Endodermal cell (in vitro differentiated cells): ENCODE measurements around the gene KIAA1671. TPM values are rescaled to one million over a fixed set of nuclear protein-coding genes. Genes with fewer than 3 reads are reported as not detected.
"Not testable (repeated sequence)": the region's sequence is repeated elsewhere in the genome, so short reads cannot be mapped to it uniquely, and the experiment has no call there.

Experiments used
- DNase-seq: peaks from one replicate; pipeline ENCODE4 v3.0.0-alpha.2; 2017
- H3K27ac ChIP-seq: 2 replicates; pipeline ENCODE4 v1.5.1; 2013; ENCODE audit warnings: mild to moderate bottlenecking, low read depth, low read length, moderate library complexity
- H3K27me3 ChIP-seq: 2 replicates; pipeline ENCODE4 v1.6.1; 2013; ENCODE audit warnings: mild to moderate bottlenecking, low read length, moderate library complexity; ENCODE audit not compliant: insufficient read depth, control insufficient read depth, poor library complexity, severe bottlenecking
- H3K36me3 ChIP-seq: 2 replicates; pipeline ENCODE4 v1.7.0; 2013; ENCODE audit warnings: mild to moderate bottlenecking, low read length, moderate library complexity; ENCODE audit not compliant: control insufficient read depth, insufficient read depth
- H3K4me1 ChIP-seq: one replicate; pipeline ENCODE4 v1.7.0; 2013; ENCODE audit warnings: low read length; ENCODE audit not compliant: control insufficient read depth, insufficient read depth
- H3K4me3 ChIP-seq: 2 replicates; pipeline ENCODE4 v1.5.1; 2013; ENCODE audit warnings: mild to moderate bottlenecking, low read length, moderate library complexity
- H3K9ac ChIP-seq: 2 replicates; pipeline ENCODE4 v1.6.1; 2013; ENCODE audit warnings: mild to moderate bottlenecking, low read length, moderate library complexity; ENCODE audit not compliant: poor library complexity, severe bottlenecking; ENCODE audit errors: extremely low read depth
- H3K9me3 ChIP-seq: 2 replicates; pipeline ENCODE4 v1.6.1; 2013; ENCODE audit warnings: mild to moderate bottlenecking, low read length, moderate library complexity; ENCODE audit not compliant: control insufficient read depth
- H3K27ac Mint-ChIP-seq: 2 replicates; pipeline ENCODE4 v1.8.0; 2020; ENCODE audit warnings: mixed read lengths
- H3K27me3 Mint-ChIP-seq: 2 replicates; pipeline ENCODE4 v1.8.0; 2021; ENCODE audit warnings: mild to moderate bottlenecking, mixed read lengths; ENCODE audit not compliant: insufficient read depth
- H3K36me3 Mint-ChIP-seq: 2 replicates; pipeline ENCODE4 v1.8.0; 2020; ENCODE audit warnings: low read depth, mixed read lengths
- H3K4me1 Mint-ChIP-seq: 2 replicates; pipeline ENCODE4 v1.8.0; 2020; ENCODE audit warnings: mixed read lengths
- H3K4me3 Mint-ChIP-seq: 2 replicates; pipeline ENCODE4 v1.8.0; 2020; ENCODE audit warnings: mild to moderate bottlenecking, moderate library complexity, mixed read lengths
- H3K9me3 Mint-ChIP-seq: 2 replicates; pipeline ENCODE4 v1.8.0; 2020; ENCODE audit warnings: mild to moderate bottlenecking, mixed read lengths
- CTCF ChIP-seq: fragments of 200-600 bp; sonication (generic); conservative IDR thresholded peaks from 2 replicates; pipeline ENCODE4 v1.5.0; 2021; ENCODE audit warnings: antibody characterized with exemption, mild to moderate bottlenecking
- WGBS, 2 experiments: methylation state at CpG; one replicate each; pipeline versions ENCODE4 v1.1.5 to v1.1.7; 2013; ENCODE audit warnings: missing lambda C conversion rate in 2 of 2, mixed read lengths in 1 of 2; ENCODE audit not compliant: insufficient coverage in 1 of 2, insufficient read length in 1 of 2; 5-methylcytosine and 5-hydroxymethylcytosine counted together
- total RNA-seq, 2 donors: library from RNA; stranded (reverse); fragmentation: NEBNext Ultra II Directional in 1 of 2; extraction: Animal tissue kit (Norgen Biotek cat#: 25700) in 1 of 2; gene quantifications; 2 replicates in 1 of 2; 3 replicates in 1 of 2; pipeline ENCODE4 v1.2.1, GENCODE V29; 2021

KIAA1671 gene
- total RNA-seq, 2 donors from 2014 or later, result 38.8 to 43.7 TPM

- peaks cover 6% of the 10 kb centered on the region for H3K9me3 Mint-ChIP-seq
- Histone ChIP-seq H3K27ac (no peak overlapping the region), H3K27me3 (no peaks in the 10 kb centered on the region), H3K9me3 (no peaks in the 10 kb centered on the region), H3K4me3 (no peak overlapping the region), H3K4me1 (no peaks in the 10 kb centered on the region), H3K36me3 (peaks cover 63% of the 10 kb centered on the region), H3K9ac (no peak overlapping the region)
- H3K36me3 Mint-ChIP-seq, result peaks cover 56% of the 10 kb centered on the region
- no peak overlapping the region for H3K4me3 Mint-ChIP-seq
- TF ChIP-seq CTCF, result no peak
- no peaks in the 10 kb centered on the region for H3K4me1 Mint-ChIP-seq
- H3K27ac Mint-ChIP-seq, result no peak overlapping the region
- no peak for DNase-seq
- no peaks in the 10 kb centered on the region for H3K27me3 Mint-ChIP-seq
- no CpG with 5 or more reads among the region's 3 CpGs for WGBS, 2 experiments
Observed at GRCh38 chr22:25176799-25177198, 224.3 kb downstream of the KIAA1671 start.

GRCh38 chr22:25177226-25177625, 224.7 kb downstream of the KIAA1671 start:
- H3K36me3 Mint-ChIP-seq, result peaks cover 54% of the 10 kb centered on the region
- no peaks in the 10 kb centered on the region for H3K4me1 Mint-ChIP-seq
- no peaks in the 10 kb centered on the region for H3K27me3 ChIP-seq
- H3K9me3 Mint-ChIP-seq, result peaks cover 6% of the 10 kb centered on the region
- H3K9ac ChIP-seq, result no peak overlapping the region
- H3K36me3 ChIP-seq, result peaks cover 63% of the 10 kb centered on the region
- H3K4me3 Mint-ChIP-seq, result no peak overlapping the region
- no peak for DNase-seq
- no peak overlapping the region for H3K4me3 ChIP-seq
- no peaks in the 10 kb centered on the region for H3K4me1 ChIP-seq
- no peak for TF ChIP-seq CTCF
- no peaks in the 10 kb centered on the region for H3K9me3 ChIP-seq
- H3K27ac ChIP-seq, result no peak overlapping the region
- no peak overlapping the region for H3K27ac Mint-ChIP-seq
- H3K27me3 Mint-ChIP-seq, result no peaks in the 10 kb centered on the region
- WGBS, 2 experiments, result 93 to 94% methylated on average over 9 to 13 of the region's 13 CpGs

- H3K27ac Mint-ChIP-seq, result no peak overlapping the region
- WGBS, 2 experiments, result 91% methylated on average over 9 of the region's 9 CpGs; no CpG with 5 or more reads in 1 of the 2 experiments
- no peaks in the 10 kb centered on the region for H3K27me3 Mint-ChIP-seq
- H3K9ac ChIP-seq, result no peak overlapping the region
- peaks cover 6% of the 10 kb centered on the region for H3K9me3 Mint-ChIP-seq
- H3K27ac ChIP-seq, result no peak overlapping the region
- DNase-seq, result no peak
- no peak overlapping the region for H3K4me3 Mint-ChIP-seq
- H3K27me3 ChIP-seq, result no peaks in the 10 kb centered on the region
- no peak overlapping the region for H3K4me3 ChIP-seq
- no peaks in the 10 kb centered on the region for H3K4me1 ChIP-seq
- peaks cover 61% of the 10 kb centered on the region for H3K36me3 ChIP-seq
- no peak for TF ChIP-seq CTCF
- no peaks in the 10 kb centered on the region for H3K4me1 Mint-ChIP-seq
- H3K36me3 Mint-ChIP-seq, result peaks cover 60% of the 10 kb centered on the region
- no peaks in the 10 kb centered on the region for H3K9me3 ChIP-seq
Observed at GRCh38 chr22:25177895-25178294, 225.4 kb downstream of the KIAA1671 start.

GRCh38 chr22:25178348-25178747, 225.8 kb downstream of the KIAA1671 start:
- H3K9me3 Mint-ChIP-seq, H3K9ac ChIP-seq, H3K27ac ChIP-seq, DNase-seq, H3K4me3 Mint-ChIP-seq, H3K4me1 ChIP-seq, H3K27ac Mint-ChIP-seq, H3K27me3 ChIP-seq, H3K4me1 Mint-ChIP-seq, H3K4me3 ChIP-seq, H3K9me3 ChIP-seq, H3K27me3 Mint-ChIP-seq: not testable (repeated sequence)
- H3K36me3 ChIP-seq, result peaks cover 56% of the 10 kb centered on the region
- WGBS, 2 experiments, result 94% methylated on average over 6 of the region's 6 CpGs; no CpG with 5 or more reads in 1 of the 2 experiments
- peaks cover 60% of the 10 kb centered on the region for H3K36me3 Mint-ChIP-seq
